Panc1 (cell line): ENCODE data around the gene CEP63. TPM values are rescaled to one million over a fixed set of nuclear protein-coding genes. Genes with fewer than 3 reads are reported as not detected.

Experiments used
- ATAC-seq: fragments of 200-7000 bp; cut with Tn5 transposase; 2 replicates; pipeline ENCODE4 v1.9.1; 2020; ENCODE audit warnings: mild to moderate bottlenecking, moderate library complexity
- BruUV-seq: library from RNA; stranded (reverse); fragments of 400-500 nt; replicated peaks from 2 replicates; lab custom pipeline; 2021; lab: Mats Ljungman, UMichigan
- CTCF ChIA-PET: fragments of 300-600 bp; sonication (Branson Sonifier 250); formaldehyde crosslinking; loops from one replicate; lab custom pipeline; 2022; ENCODE audit warnings: antibody characterized with exemption; lab: Charles Lee
- POLR2A ChIA-PET: fragments of 300-600 bp; sonication (Branson Sonifier 250); formaldehyde crosslinking; loops from one replicate; lab custom pipeline; 2022; ENCODE audit warnings: antibody characterized with exemption; lab: Charles Lee
- DNase-seq: peaks from one replicate; pipeline ENCODE4 v3.0.0-alpha.2; 2010; ENCODE audit warnings: low read depth, low spot score
- H3K27ac ChIP-seq: 2 replicates; pipeline ENCODE4 v1.5.1; 2011; ENCODE audit warnings: mild to moderate bottlenecking, low read length, inconsistent platforms
- H3K27me3 ChIP-seq: fragments of 200-500 bp; sonication (Bioruptor generic); 2 replicates; pipeline ENCODE4 v1.6.0; 2014; ENCODE audit warnings: low read length, inconsistent platforms; ENCODE audit not compliant: control insufficient read depth, insufficient read depth
- H3K36me3 ChIP-seq: fragments of 200-500 bp; sonication (Bioruptor generic); 2 replicates; pipeline ENCODE4 v1.5.1; 2014; ENCODE audit warnings: inconsistent platforms, mild to moderate bottlenecking, low read length, moderate library complexity; ENCODE audit not compliant: control insufficient read depth, insufficient read depth
- H3K4me1 ChIP-seq: 2 replicates; pipeline ENCODE4 v1.5.1; 2011; ENCODE audit warnings: inconsistent platforms, mild to moderate bottlenecking, low read length, moderate library complexity; ENCODE audit not compliant: control insufficient read depth, insufficient read depth
- H3K4me3 ChIP-seq, 2 experiments: 2 replicates each; pipeline ENCODE4 v1.5.1; 2011 to 2012; ENCODE audit warnings: low read depth in 2 of 2, low read length in 2 of 2, mild to moderate bottlenecking in 2 of 2, inconsistent platforms in 1 of 2, moderate library complexity in 1 of 2
- H3K9me3 ChIP-seq: fragments of 200-500 bp; sonication (Bioruptor generic); 2 replicates; pipeline ENCODE4 v1.5.1; 2014; ENCODE audit warnings: low read depth, mild to moderate bottlenecking, inconsistent platforms, low read length, moderate library complexity; ENCODE audit not compliant: control insufficient read depth, insufficient read depth
- POLR2AphosphoS5 ChIP-seq: IDR thresholded peaks from 2 replicates; pipeline ENCODE4 v1.6.1; 2012; ENCODE audit warnings: mild to moderate bottlenecking, low read depth, low read length, moderate library complexity
- SIN3A ChIP-seq: IDR thresholded peaks from 2 replicates; pipeline ENCODE4 v1.6.1; 2012; ENCODE audit warnings: low read depth, mild to moderate bottlenecking, low read length, moderate library complexity, borderline replicate concordance; ENCODE audit not compliant: insufficient read depth
- TCF7L2 ChIP-seq: IDR thresholded peaks from 2 replicates; pipeline ENCODE4 v1.6.1; 2011; ENCODE audit warnings: mild to moderate bottlenecking, low read depth, low read length, inconsistent platforms
- in situ Hi-C: cut with HindIII; loops from 2 replicates; pipeline ENCODE4 v1.10.0; 2016; ENCODE audit warnings: low sequenced_read_pairs, low pct_unique_long_range_greater_than_20kb
- intact Hi-C: fragments of 100-400 bp; cut with micrococcal nuclease; formaldehyde crosslinking; loops from one replicate; pipeline ENCODE4 v1.10.0; 2022; ENCODE audit not compliant: unreplicated experiment
- total RNA-seq: library from RNA; stranded (reverse); gene quantifications from one replicate; pipeline ENCODE4 v1.2.1, GENCODE V29; 2021; ENCODE audit not compliant: unreplicated experiment
- TF ChIP-seq, protein P1 (sequence below), 2 experiments: IDR thresholded peaks; 2 replicates each; pipeline ENCODE4 v1.6.1; 2011 to 2012; ENCODE audit warnings: low read depth in 2 of 2, control low read depth in 1 of 2, low read length in 1 of 2, mild to moderate bottlenecking in 1 of 2, moderate library complexity in 1 of 2; ENCODE audit not compliant: insufficient read depth in 1 of 2
- TF ChIP-seq, protein P2 (sequence below): fragments of 450-650 bp; IDR thresholded peaks from 2 replicates; pipeline ENCODE4 v1.5.1; 2017; ENCODE audit warnings: mild to moderate bottlenecking

Gene CEP63
- total RNA-seq, 1 experiment from 2014 or later: 30.5 TPM

GRCh38 chr3:134527538-134528186, 41.8 kb downstream of the CEP63 start:
- H3K9me3 ChIP-seq: no peaks in the 10 kb centered on the region; the same call in 1 of the 2 replicates
- ATAC-seq: peak; percentile 34; the same call in 1 of the 2 replicates
- in situ Hi-C loops (no loop called here), intact Hi-C loops (no loop called here)
- no peaks in the 10 kb centered on the region for H3K4me1 ChIP-seq
- no peaks in the 10 kb centered on the region for H3K27me3 ChIP-seq
- H3K36me3 ChIP-seq: no peaks in the 10 kb centered on the region
- H3K4me3 ChIP-seq: no peak overlapping the region
- CTCF ChIA-PET: no interaction called here
- no peak for DNase-seq
- POLR2A ChIA-PET: no interaction called here
- H3K27ac ChIP-seq: no peak overlapping the region
- BruUV-seq: no TSS peak
- TF ChIP-seq TCF7L2: no peak
- TF ChIP-seq SIN3A: no peak
- TF ChIP-seq, protein P1, sequence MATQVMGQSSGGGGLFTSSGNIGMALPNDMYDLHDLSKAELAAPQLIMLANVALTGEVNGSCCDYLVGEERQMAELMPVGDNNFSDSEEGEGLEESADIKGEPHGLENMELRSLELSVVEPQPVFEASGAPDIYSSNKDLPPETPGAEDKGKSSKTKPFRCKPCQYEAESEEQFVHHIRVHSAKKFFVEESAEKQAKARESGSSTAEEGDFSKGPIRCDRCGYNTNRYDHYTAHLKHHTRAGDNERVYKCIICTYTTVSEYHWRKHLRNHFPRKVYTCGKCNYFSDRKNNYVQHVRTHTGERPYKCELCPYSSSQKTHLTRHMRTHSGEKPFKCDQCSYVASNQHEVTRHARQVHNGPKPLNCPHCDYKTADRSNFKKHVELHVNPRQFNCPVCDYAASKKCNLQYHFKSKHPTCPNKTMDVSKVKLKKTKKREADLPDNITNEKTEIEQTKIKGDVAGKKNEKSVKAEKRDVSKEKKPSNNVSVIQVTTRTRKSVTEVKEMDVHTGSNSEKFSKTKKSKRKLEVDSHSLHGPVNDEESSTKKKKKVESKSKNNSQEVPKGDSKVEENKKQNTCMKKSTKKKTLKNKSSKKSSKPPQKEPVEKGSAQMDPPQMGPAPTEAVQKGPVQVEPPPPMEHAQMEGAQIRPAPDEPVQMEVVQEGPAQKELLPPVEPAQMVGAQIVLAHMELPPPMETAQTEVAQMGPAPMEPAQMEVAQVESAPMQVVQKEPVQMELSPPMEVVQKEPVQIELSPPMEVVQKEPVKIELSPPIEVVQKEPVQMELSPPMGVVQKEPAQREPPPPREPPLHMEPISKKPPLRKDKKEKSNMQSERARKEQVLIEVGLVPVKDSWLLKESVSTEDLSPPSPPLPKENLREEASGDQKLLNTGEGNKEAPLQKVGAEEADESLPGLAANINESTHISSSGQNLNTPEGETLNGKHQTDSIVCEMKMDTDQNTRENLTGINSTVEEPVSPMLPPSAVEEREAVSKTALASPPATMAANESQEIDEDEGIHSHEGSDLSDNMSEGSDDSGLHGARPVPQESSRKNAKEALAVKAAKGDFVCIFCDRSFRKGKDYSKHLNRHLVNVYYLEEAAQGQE (IDR thresholded peaks at IDR 0.05; ENCODE audit: insufficient read depth in 1 of 2, low read depth in 2 of 2, low read length in 1 of 2): no peak
- TF ChIP-seq, protein P2, sequence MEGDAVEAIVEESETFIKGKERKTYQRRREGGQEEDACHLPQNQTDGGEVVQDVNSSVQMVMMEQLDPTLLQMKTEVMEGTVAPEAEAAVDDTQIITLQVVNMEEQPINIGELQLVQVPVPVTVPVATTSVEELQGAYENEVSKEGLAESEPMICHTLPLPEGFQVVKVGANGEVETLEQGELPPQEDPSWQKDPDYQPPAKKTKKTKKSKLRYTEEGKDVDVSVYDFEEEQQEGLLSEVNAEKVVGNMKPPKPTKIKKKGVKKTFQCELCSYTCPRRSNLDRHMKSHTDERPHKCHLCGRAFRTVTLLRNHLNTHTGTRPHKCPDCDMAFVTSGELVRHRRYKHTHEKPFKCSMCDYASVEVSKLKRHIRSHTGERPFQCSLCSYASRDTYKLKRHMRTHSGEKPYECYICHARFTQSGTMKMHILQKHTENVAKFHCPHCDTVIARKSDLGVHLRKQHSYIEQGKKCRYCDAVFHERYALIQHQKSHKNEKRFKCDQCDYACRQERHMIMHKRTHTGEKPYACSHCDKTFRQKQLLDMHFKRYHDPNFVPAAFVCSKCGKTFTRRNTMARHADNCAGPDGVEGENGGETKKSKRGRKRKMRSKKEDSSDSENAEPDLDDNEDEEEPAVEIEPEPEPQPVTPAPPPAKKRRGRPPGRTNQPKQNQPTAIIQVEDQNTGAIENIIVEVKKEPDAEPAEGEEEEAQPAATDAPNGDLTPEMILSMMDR: no peak
- no peak for TF ChIP-seq POLR2AphosphoS5

GRCh38 chr3:134533493-134533892, 47.6 kb downstream of the CEP63 start:
- POLR2A ChIA-PET: interaction anchor here (0.5 kb wide), 1 partner anchor 971 kb away, joined by 7 read pairs; no protein-coding TSS in a partner anchor
- Histone ChIP-seq H3K36me3 (no peaks in the 10 kb centered on the region), H3K4me1 (no peaks in the 10 kb centered on the region), H3K27me3 (no peaks in the 10 kb centered on the region), H3K4me3 (no peak overlapping the region), H3K9me3 (no peaks in the 10 kb centered on the region), H3K27ac (no peak overlapping the region)
- ATAC-seq (no peak), DNase-seq (no peak)
- TF ChIP-seq, protein P2: no peak
- no peak for TF ChIP-seq POLR2AphosphoS5
- TF ChIP-seq SIN3A: no peak
- TF ChIP-seq, protein P1 (IDR thresholded peaks at IDR 0.05; ENCODE audit: insufficient read depth in 1 of 2, low read depth in 2 of 2, low read length in 1 of 2): no peak
- TF ChIP-seq TCF7L2: no peak
- in situ Hi-C loops: no loop called here
- CTCF ChIA-PET: no interaction called here
- intact Hi-C loops: no loop called here
- BruUV-seq: no TSS peak
